H1 (cell line): ENCODE results near the gene RAB43. TPM values are rescaled to one million over a fixed set of nuclear protein-coding genes. Genes with fewer than 3 reads are reported as not detected.
"Not testable (repeated sequence)": the region's sequence is repeated elsewhere in the genome, so short reads cannot be mapped to it uniquely, and the experiment has no call there.

Experiments used
- CTCF ChIA-PET: fragments of 300-600 bp; sonication (Branson Sonifier 250); formaldehyde crosslinking; loops from one replicate; lab custom pipeline; 2021; ENCODE audit not compliant: partially characterized antibody; lab: Charles Lee
- POLR2A ChIA-PET: fragments of 300-600 bp; sonication (Branson Sonifier 250); formaldehyde crosslinking; loops from one replicate; lab custom pipeline; 2021; ENCODE audit warnings: inconsistent platforms; ENCODE audit not compliant: partially characterized antibody; lab: Charles Lee
- DNase-seq, 2 experiments: peaks; one replicate each; pipeline versions ENCODE4 v3.0.0 to v3.0.0-alpha.2; 2010 to 2022; ENCODE audit warnings: low spot score in 2 of 2, low read depth in 1 of 2, mixed read lengths in 1 of 2
- FAIRE-seq: peaks from 2 replicates; lab custom pipeline; 2011; peaks lifted over from hg19 to GRCh38; lab: Jason Lieb, UNC
- H2AFZ ChIP-seq: 2 replicates; pipeline ENCODE4 v1.8.1; 2012; ENCODE audit warnings: low read length, inconsistent platforms
- H2AK5ac ChIP-seq: 2 replicates; pipeline ENCODE4 v1.6.1; 2013; ENCODE audit warnings: low read depth, low read length
- H2BK120ac ChIP-seq: replicated peaks from 2 replicates; pipeline ENCODE3; 2013; ENCODE audit warnings: low read depth, low read length, inconsistent platforms
- H2BK12ac ChIP-seq: 2 replicates; pipeline ENCODE4 v1.6.1; 2013; ENCODE audit warnings: low read depth, low read length
- H2BK15ac ChIP-seq: 2 replicates; pipeline ENCODE4 v1.6.1; 2013; ENCODE audit warnings: low read length
- H2BK20ac ChIP-seq: 2 replicates; pipeline ENCODE4 v1.6.1; 2013; ENCODE audit warnings: low read length
- H2BK5ac ChIP-seq: 2 replicates; pipeline ENCODE4 v1.6.1; 2013; ENCODE audit warnings: low read depth, low read length
- H3K14ac ChIP-seq: 2 replicates; pipeline ENCODE4 v1.6.1; 2013; ENCODE audit warnings: inconsistent platforms; ENCODE audit not compliant: insufficient read length
- H3K18ac ChIP-seq: 2 replicates; pipeline ENCODE4 v1.6.1; 2013; ENCODE audit warnings: low read length; ENCODE audit errors: extremely low read depth
- H3K23ac ChIP-seq: 2 replicates; pipeline ENCODE4 v1.6.1; 2013; ENCODE audit warnings: inconsistent platforms; ENCODE audit not compliant: insufficient read length
- H3K23me2 ChIP-seq: 2 replicates; pipeline ENCODE4 v1.6.1; 2013; ENCODE audit warnings: low read depth, low read length
- H3K27ac ChIP-seq: 2 replicates; pipeline ENCODE4 v1.6.1; 2011; ENCODE audit warnings: low read depth, low read length, inconsistent platforms
- H3K27me3 ChIP-seq, 4 experiments: replicated peaks in 1 of 4; 1 replicate in 1 of 4; 2 replicates in 3 of 4; pipeline versions ENCODE4 v1.6.1 to v1.8.1; 2011 to 2013; ENCODE audit warnings: low read length in 3 of 4, mild to moderate bottlenecking in 3 of 4, inconsistent platforms in 2 of 4, mixed read lengths in 2 of 4, moderate library complexity in 1 of 4; ENCODE audit not compliant: control insufficient read depth in 3 of 4, insufficient read depth in 3 of 4; ENCODE audit errors: extremely low read depth in 1 of 4
- H3K36me3 ChIP-seq, 4 experiments: 2 replicates each; pipeline versions ENCODE4 v1.6.1 to v1.8.1; 2011 to 2013; ENCODE audit warnings: mild to moderate bottlenecking in 4 of 4, low read length in 3 of 4, moderate library complexity in 2 of 4, control low read depth in 1 of 4, inconsistent platforms in 1 of 4; ENCODE audit not compliant: insufficient read depth in 4 of 4, control insufficient read depth in 2 of 4
- H3K4ac ChIP-seq: replicated peaks from 2 replicates; pipeline ENCODE3; 2013; ENCODE audit warnings: low read length, low read depth, mixed read lengths, inconsistent platforms; ENCODE audit not compliant: insufficient read length
- H3K4me1 ChIP-seq, 4 experiments: replicated peaks in 1 of 4; 1 replicate in 1 of 4; 2 replicates in 3 of 4; pipeline versions ENCODE4 v1.6.1 to v1.8.1; 2011 to 2013; ENCODE audit warnings: low read length in 3 of 4, inconsistent platforms in 2 of 4, mixed read lengths in 1 of 4; ENCODE audit not compliant: insufficient read depth in 4 of 4, control insufficient read depth in 3 of 4
- H3K4me2 ChIP-seq, 2 experiments: 2 replicates each; pipeline versions ENCODE4 v1.6.1 to v1.8.1; 2011 to 2013; ENCODE audit warnings: low read depth in 2 of 2, low read length in 2 of 2, control low read depth in 1 of 2, inconsistent platforms in 1 of 2, mild to moderate bottlenecking in 1 of 2; ENCODE audit not compliant: insufficient read depth in 1 of 2
- H3K4me3 ChIP-seq, 4 experiments: fragments of 200-600, 300-600 bp in 1 of 4; sonication (generic), shearing (Covaris generic), sonication (Bioruptor Twin) in 1 of 4; 2 replicates each; pipeline versions ENCODE4 v1.5.1 to v1.8.1; 2011 to 2016; ENCODE audit warnings: low read length in 4 of 4, low read depth in 3 of 4, control low read depth in 2 of 4, inconsistent platforms in 2 of 4, mild to moderate bottlenecking in 2 of 4, mixed read lengths in 1 of 4, moderate library complexity in 1 of 4; ENCODE audit not compliant: insufficient read depth in 2 of 4; ENCODE audit errors: extremely low read depth in 1 of 4
- H3K56ac ChIP-seq: replicated peaks from 2 replicates; pipeline ENCODE3; 2013; ENCODE audit warnings: low read depth, mild to moderate bottlenecking, mixed read lengths, low read length, inconsistent platforms; ENCODE audit not compliant: insufficient read length
- H3K79me1 ChIP-seq: 2 replicates; pipeline ENCODE4 v1.6.1; 2013; ENCODE audit warnings: low read depth, low read length, control low read depth
- H3K79me2 ChIP-seq, 2 experiments: 2 replicates each; pipeline versions ENCODE4 v1.6.1 to v1.8.1; 2012 to 2013; ENCODE audit warnings: low read length in 2 of 2, mild to moderate bottlenecking in 2 of 2, inconsistent platforms in 1 of 2; ENCODE audit not compliant: insufficient read depth in 2 of 2, control insufficient read depth in 1 of 2
- H3K9ac ChIP-seq, 4 experiments: replicated peaks in 1 of 4; 1 replicate in 1 of 4; 2 replicates in 3 of 4; pipeline versions ENCODE4 v1.6.1 to v1.8.1; 2011 to 2013; ENCODE audit warnings: low read depth in 3 of 4, low read length in 3 of 4, control low read depth in 2 of 4, mild to moderate bottlenecking in 2 of 4, moderate library complexity in 2 of 4, inconsistent platforms in 1 of 4; ENCODE audit errors: extremely low read depth in 1 of 4
- H3K9me3 ChIP-seq, 2 experiments: 2 replicates each; pipeline versions ENCODE4 v1.6.1 to v1.8.1; 2012 to 2013; ENCODE audit warnings: mild to moderate bottlenecking in 2 of 2, moderate library complexity in 2 of 2, control low read depth in 1 of 2, inconsistent platforms in 1 of 2, low read depth in 1 of 2, low read length in 1 of 2, mixed read lengths in 1 of 2; ENCODE audit not compliant: insufficient read depth in 2 of 2
- H4K20me1 ChIP-seq, 2 experiments: replicated peaks in 1 of 2; 2 replicates each; pipeline versions ENCODE3 to v1.8.1; 2011 to 2013; ENCODE audit warnings: inconsistent platforms in 2 of 2, low read length in 2 of 2, mild to moderate bottlenecking in 1 of 2; ENCODE audit not compliant: insufficient read depth in 2 of 2, control insufficient read depth in 1 of 2
- H4K5ac ChIP-seq: 2 replicates; pipeline ENCODE4 v1.6.1; 2013; ENCODE audit warnings: low read length, low read depth, mixed read lengths, inconsistent platforms; ENCODE audit not compliant: insufficient read length
- H4K8ac ChIP-seq: 2 replicates; pipeline ENCODE4 v1.8.0; 2013; ENCODE audit warnings: mild to moderate bottlenecking, moderate library complexity, low read length, inconsistent platforms; ENCODE audit not compliant: insufficient read depth; ENCODE audit errors: extremely low read depth
- H4K91ac ChIP-seq: replicated peaks from 2 replicates; pipeline ENCODE3; 2013; ENCODE audit warnings: low read length, mixed read lengths, inconsistent platforms; ENCODE audit not compliant: insufficient read length
- WGBS, 2 experiments: shearing (Covaris generic) in 1 of 2; methylation state at CpG; one replicate each; pipeline versions ENCODE4 v1.1.6 to v1.1.7; 2013 to 2015; ENCODE audit warnings: low lambda C conversion rate in 2 of 2, mixed read lengths in 2 of 2, inconsistent platforms in 1 of 2, low coverage in 1 of 2, missing lambda C conversion rate in 1 of 2; ENCODE audit not compliant: insufficient replicate concordance in 2 of 2, insufficient coverage in 1 of 2, insufficient read length in 1 of 2; ENCODE audit errors: extremely low coverage in 1 of 2, missing lambda C conversion rate in 1 of 2; 5-methylcytosine and 5-hydroxymethylcytosine counted together
- polyA plus RNA-seq, 7 experiments: library from polyadenylated mRNA; depleted of rRNA in 3 of 7; stranded (reverse) in 5 of 7; unstranded in 2 of 7; fragments of >200 nt in 5 of 7; fragments of 200-250 nt in 2 of 7; gene quantifications; 1 replicate in 5 of 7; 2 replicates in 1 of 7; 4 replicates in 1 of 7; pipeline versions ENCODE4 v1.2.1 to v1.2.3, GENCODE V29; 2011 to 2013; ENCODE audit warnings: missing spikeins in 2 of 7, mixed read lengths in 2 of 7
- total RNA-seq: library from RNA; stranded (reverse); fragmentation: NEBNext Ultra II Directional; extraction: Animal tissue kit (Norgen Biotek cat#: 25700); gene quantifications from 2 replicates; pipeline ENCODE4 v1.2.1, GENCODE V29; 2021

RAB43 gene
- total and polyA plus RNA-seq, 2 of the 8 experiments (the other 6 are each of a cell fraction or from before 2014, with no cell fraction given), result 13.1 to 19.4 TPM

DNA sequence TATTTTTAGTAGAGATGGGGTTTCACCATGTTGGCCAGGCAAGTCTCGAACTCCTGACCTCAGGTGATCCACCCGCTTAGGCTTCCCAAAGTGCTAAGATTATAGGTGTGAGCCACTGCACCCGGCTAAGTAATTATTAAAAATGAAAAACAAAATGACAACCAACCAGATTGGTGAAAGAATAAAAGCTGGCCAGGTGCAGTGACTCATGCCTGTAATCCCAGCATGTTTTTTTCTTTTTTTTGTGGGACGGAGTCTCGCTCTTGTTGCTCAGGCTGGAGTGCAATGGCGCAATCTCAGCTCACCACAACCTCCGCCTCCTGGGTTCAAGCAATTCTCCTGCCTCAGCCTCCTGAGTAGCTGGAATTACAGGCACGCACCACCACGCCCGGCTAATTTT is 14.7 kb upstream of the RAB43 start:
- not testable (repeated sequence) for H2BK15ac ChIP-seq, H2BK5ac ChIP-seq, H3K23me2 ChIP-seq, H3K14ac ChIP-seq, H3K23ac ChIP-seq, H4K8ac ChIP-seq, H3K9me3 ChIP-seq, H3K56ac ChIP-seq, H3K79me2 ChIP-seq, H3K4me1 ChIP-seq, FAIRE-seq, H2AFZ ChIP-seq, H3K18ac ChIP-seq, H3K4me2 ChIP-seq, H3K27me3 ChIP-seq, H2AK5ac ChIP-seq, H2BK120ac ChIP-seq, H3K4ac ChIP-seq, DNase-seq, H3K4me3 ChIP-seq, H2BK12ac ChIP-seq, H4K20me1 ChIP-seq, H3K9ac ChIP-seq, H4K5ac ChIP-seq, H4K91ac ChIP-seq, H3K79me1 ChIP-seq, H3K27ac ChIP-seq, H2BK20ac ChIP-seq
- H3K36me3 ChIP-seq, result peaks cover 7 to 33% (median 22%) of the 10 kb centered on the region in 4 experiments; a peak in 7 of 8 replicates
- WGBS, 2 experiments, result 90% methylated on average over 10 of the region's 10 CpGs; no CpG with 5 or more reads in 1 of the 2 experiments
- POLR2A ChIA-PET, result interaction anchor here (0.6 to 1.2 kb wide), 2 partner anchors 9 to 15 kb away, joined by 3 read pairs; no protein-coding TSS in a partner anchor
- CTCF ChIA-PET, result interaction anchor here (0.7 to 1.7 kb wide), 3 partner anchors 9 to 62 kb away, joined by 3 to 5 read pairs (median 4); no protein-coding TSS in a partner anchor
